ENCODE data around the gene ERC1.

- no peak for TF ChIP-seq CTCF (IDR thresholded peaks at IDR 0.05; ENCODE audit: poor library complexity)
- TF ChIP-seq EZH2 (IDR thresholded peaks at IDR 0.05; ENCODE audit: borderline replicate concordance) = no peak
Observed at GRCh38 chr12:1080520-1081223, 89.6 kb downstream of the ERC1 start.

All from hepatocyte (in vitro differentiated cells).